ENCODE data around the gene PARP3. TPM values are rescaled to one million over a fixed set of nuclear protein-coding genes. Genes with fewer than 3 reads are reported as not detected.

PARP3 gene
- total RNA-seq, 1 experiment from 2014 or later, result 8.7 TPM

- Histone ChIP-seq H3K27ac (peak overlapping the region; percentile 24; the same call in 1 of the 2 replicates), H3K4me1 (0 out of 2 replicates have a peak, but pooled peaks cover 7% of the 10 kb centered on the region), H3K27me3 (no peaks in the 10 kb centered on the region), H3K36me3 (peaks cover 13% of the 10 kb centered on the region), H3K9me3 (replicated peaks) (no peaks in the 10 kb centered on the region), H3K4me3 (peak overlapping the region; percentile 79)
- DNase-seq, result no peak
Measured at GRCh38 chr3:51940648-51941462, 1.3 kb upstream of the PARP3 start.

GRCh38 chr3:51941463-51941797 lies 733 bp upstream of the PARP3 start:
- Histone ChIP-seq H3K4me1 (0 out of 2 replicates have a peak, but pooled peaks cover 7% of the 10 kb centered on the region), H3K36me3 (peaks cover 8% of the 10 kb centered on the region), H3K9me3 (replicated peaks) (no peaks in the 10 kb centered on the region), H3K27ac (peak overlapping the region; percentile 24; the same call in 1 of the 2 replicates), H3K4me3 (peak overlapping the region; percentile 79), H3K27me3 (no peaks in the 10 kb centered on the region)
- no peak for DNase-seq

GRCh38 chr3:51942603-51943450 lies 664 bp downstream of the PARP3 start:
- peak; percentile 52 to 60 for DNase-seq
- Histone ChIP-seq H3K9me3 (replicated peaks) (no peaks in the 10 kb centered on the region), H3K27me3 (no peaks in the 10 kb centered on the region), H3K4me3 (peak overlapping the region; percentile 58), H3K4me1 (0 out of 2 replicates have a peak, but pooled peaks cover 7% of the 10 kb centered on the region), H3K27ac (peak overlapping the region; percentile 78), H3K36me3 (no peaks in the 10 kb centered on the region)

- H3K4me3 ChIP-seq, result no peak overlapping the region
- DNase-seq, result no peak
- no peaks in the 10 kb centered on the region for H3K36me3 ChIP-seq
- no peaks in the 10 kb centered on the region for H3K9me3 ChIP-seq (replicated peaks)
- H3K27ac ChIP-seq, result no peak overlapping the region
- 0 out of 2 replicates have a peak, but pooled peaks cover 7% of the 10 kb centered on the region for H3K4me1 ChIP-seq
- no peaks in the 10 kb centered on the region for H3K27me3 ChIP-seq
Measured at GRCh38 chr3:51943451-51944391, 1.6 kb downstream of the PARP3 start.

- Histone ChIP-seq H3K27me3 (no peaks in the 10 kb centered on the region), H3K4me3 (no peak overlapping the region), H3K27ac (no peak overlapping the region), H3K36me3 (no peaks in the 10 kb centered on the region), H3K9me3 (replicated peaks) (no peaks in the 10 kb centered on the region), H3K4me1 (0 out of 2 replicates have a peak, but pooled peaks cover 7% of the 10 kb centered on the region)
- DNase-seq, result no peak
Measured at GRCh38 chr3:51944451-51945021, 2.4 kb downstream of the PARP3 start.

GRCh38 chr3:51945031-51945840 lies 3.1 kb downstream of the PARP3 start:
- Histone ChIP-seq H3K4me1 (0 out of 2 replicates have a peak, but pooled peaks cover 7% of the 10 kb centered on the region), H3K27me3 (no peaks in the 10 kb centered on the region), H3K36me3 (no peaks in the 10 kb centered on the region), H3K4me3 (no peak overlapping the region), H3K9me3 (replicated peaks) (no peaks in the 10 kb centered on the region), H3K27ac (no peak overlapping the region)
- DNase-seq, result no peak

- no peak overlapping the region for H3K27ac ChIP-seq
- no peaks in the 10 kb centered on the region for H3K27me3 ChIP-seq
- DNase-seq, result no peak
- 0 out of 2 replicates have a peak, but pooled peaks cover 4% of the 10 kb centered on the region for H3K4me1 ChIP-seq
- no peaks in the 10 kb centered on the region for H3K36me3 ChIP-seq
- H3K9me3 ChIP-seq (replicated peaks), result no peaks in the 10 kb centered on the region
- H3K4me3 ChIP-seq, result no peak overlapping the region
Measured at GRCh38 chr3:51945926-51946705, 4.0 kb downstream of the PARP3 start.

GRCh38 chr3:51946796-51947195 lies 4.6 kb downstream of the PARP3 start:
- Histone ChIP-seq H3K36me3 (no peaks in the 10 kb centered on the region), H3K4me1 (0 out of 2 replicates have a peak, but pooled peaks cover 4% of the 10 kb centered on the region), H3K4me3 (no peak overlapping the region), H3K27ac (no peak overlapping the region), H3K27me3 (no peaks in the 10 kb centered on the region), H3K9me3 (replicated peaks) (no peaks in the 10 kb centered on the region)
- no peak for DNase-seq

GRCh38 chr3:51947215-51947900 lies 5.2 kb downstream of the PARP3 start:
- Histone ChIP-seq H3K36me3 (no peaks in the 10 kb centered on the region), H3K4me1 (0 out of 2 replicates have a peak, but pooled peaks cover 4% of the 10 kb centered on the region), H3K27me3 (no peaks in the 10 kb centered on the region), H3K4me3 (no peak overlapping the region), H3K9me3 (replicated peaks) (no peaks in the 10 kb centered on the region), H3K27ac (no peak overlapping the region)
- DNase-seq, result no peak

GRCh38 chr3:51948016-51948580 lies 5.9 kb downstream of the PARP3 start:
- no peak for DNase-seq
- Histone ChIP-seq H3K4me1 (0 out of 2 replicates have a peak, but pooled peaks cover under 1% of the 10 kb centered on the region), H3K27ac (no peak overlapping the region), H3K27me3 (no peaks in the 10 kb centered on the region), H3K9me3 (replicated peaks) (no peaks in the 10 kb centered on the region), H3K4me3 (no peak overlapping the region), H3K36me3 (no peaks in the 10 kb centered on the region)

GRCh38 chr3:51949121-51949520 lies 7.0 kb downstream of the PARP3 start:
- no peak overlapping the region for H3K27ac ChIP-seq
- H3K4me1 ChIP-seq, result peaks cover 7% of the 10 kb centered on the region; the same call in 1 of the 2 replicates
- H3K36me3 ChIP-seq, result no peaks in the 10 kb centered on the region
- no peaks in the 10 kb centered on the region for H3K9me3 ChIP-seq (replicated peaks)
- DNase-seq, result no peak
- H3K27me3 ChIP-seq, result no peaks in the 10 kb centered on the region
- H3K4me3 ChIP-seq, result no peak overlapping the region

- no peak for DNase-seq
- peaks cover 2% of the 10 kb centered on the region for H3K36me3 ChIP-seq
- no peak overlapping the region for H3K27ac ChIP-seq
- H3K4me1 ChIP-seq, result peaks cover 8% of the 10 kb centered on the region; the same call in 1 of the 2 replicates
- H3K27me3 ChIP-seq, result no peaks in the 10 kb centered on the region
- H3K9me3 ChIP-seq (replicated peaks), result no peaks in the 10 kb centered on the region
- H3K4me3 ChIP-seq, result no peak overlapping the region
Measured at GRCh38 chr3:51950899-51951298, 8.7 kb downstream of the PARP3 start.

Data from SJCRH30 (cell line).